ENCODE measurements around the gene NME7. TPM values are rescaled to one million over a fixed set of nuclear protein-coding genes. Genes with fewer than 3 reads are reported as not detected.

NME7 gene
- total RNA-seq, 2 donors from 2014 or later = 10.3 to 16.3 TPM

DNA sequence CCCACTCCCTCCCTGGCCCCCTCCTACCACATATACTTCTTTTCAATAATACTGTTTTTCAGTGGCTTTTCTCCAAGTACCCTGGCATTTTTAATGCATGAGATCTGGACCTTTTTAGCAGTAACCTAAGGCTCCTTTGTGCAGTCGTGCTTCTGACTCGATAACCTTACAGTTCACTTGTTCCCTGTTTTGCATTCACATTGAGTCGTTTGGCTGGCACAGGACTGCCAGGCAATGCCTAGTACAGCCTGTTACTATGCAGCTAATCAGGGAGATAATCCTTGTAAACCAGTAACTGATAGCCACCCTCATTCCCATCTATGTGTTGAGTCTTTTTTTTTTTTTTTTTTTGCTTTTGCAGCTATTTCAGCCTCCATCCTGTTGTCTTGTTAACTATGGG, 257.4 kb downstream of the NME7 start:
- no peak for TF ChIP-seq POLR2A (IDR thresholded peaks at IDR 0.05)
- TF ChIP-seq, protein P1, sequence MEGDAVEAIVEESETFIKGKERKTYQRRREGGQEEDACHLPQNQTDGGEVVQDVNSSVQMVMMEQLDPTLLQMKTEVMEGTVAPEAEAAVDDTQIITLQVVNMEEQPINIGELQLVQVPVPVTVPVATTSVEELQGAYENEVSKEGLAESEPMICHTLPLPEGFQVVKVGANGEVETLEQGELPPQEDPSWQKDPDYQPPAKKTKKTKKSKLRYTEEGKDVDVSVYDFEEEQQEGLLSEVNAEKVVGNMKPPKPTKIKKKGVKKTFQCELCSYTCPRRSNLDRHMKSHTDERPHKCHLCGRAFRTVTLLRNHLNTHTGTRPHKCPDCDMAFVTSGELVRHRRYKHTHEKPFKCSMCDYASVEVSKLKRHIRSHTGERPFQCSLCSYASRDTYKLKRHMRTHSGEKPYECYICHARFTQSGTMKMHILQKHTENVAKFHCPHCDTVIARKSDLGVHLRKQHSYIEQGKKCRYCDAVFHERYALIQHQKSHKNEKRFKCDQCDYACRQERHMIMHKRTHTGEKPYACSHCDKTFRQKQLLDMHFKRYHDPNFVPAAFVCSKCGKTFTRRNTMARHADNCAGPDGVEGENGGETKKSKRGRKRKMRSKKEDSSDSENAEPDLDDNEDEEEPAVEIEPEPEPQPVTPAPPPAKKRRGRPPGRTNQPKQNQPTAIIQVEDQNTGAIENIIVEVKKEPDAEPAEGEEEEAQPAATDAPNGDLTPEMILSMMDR (IDR thresholded peaks at IDR 0.05) = no peak
- no peak for TF ChIP-seq POLR2AphosphoS5 (IDR thresholded peaks at IDR 0.05)
- intact Hi-C loops (cut with DNase I) = loop anchor here (5.0 kb wide), 1 partner anchor 237 kb away; no protein-coding TSS in a partner anchor
- WGBS = 14% methylated on average over 3 of the region's 3 CpGs
- H3K4me3 ChIP-seq = peak overlapping the region in 1 of 2 donors; percentile 6
- DNase-seq (ENCODE audit: low spot score) = no peak
- peaks cover 0 to 2% of the 10 kb centered on the region in 2 donors for H3K36me3 ChIP-seq
- H3K27me3 ChIP-seq (replicated peaks; ENCODE audit: insufficient read depth) = no peaks in the 10 kb centered on the region
- peak overlapping the region in 1 of 2 donors; percentile 73 for H3K27ac ChIP-seq
- peaks cover 6% of the 10 kb centered on the region for H3K4me1 ChIP-seq (replicated peaks)
- H3K9me3 ChIP-seq = no peaks in the 10 kb centered on the region

DNA sequence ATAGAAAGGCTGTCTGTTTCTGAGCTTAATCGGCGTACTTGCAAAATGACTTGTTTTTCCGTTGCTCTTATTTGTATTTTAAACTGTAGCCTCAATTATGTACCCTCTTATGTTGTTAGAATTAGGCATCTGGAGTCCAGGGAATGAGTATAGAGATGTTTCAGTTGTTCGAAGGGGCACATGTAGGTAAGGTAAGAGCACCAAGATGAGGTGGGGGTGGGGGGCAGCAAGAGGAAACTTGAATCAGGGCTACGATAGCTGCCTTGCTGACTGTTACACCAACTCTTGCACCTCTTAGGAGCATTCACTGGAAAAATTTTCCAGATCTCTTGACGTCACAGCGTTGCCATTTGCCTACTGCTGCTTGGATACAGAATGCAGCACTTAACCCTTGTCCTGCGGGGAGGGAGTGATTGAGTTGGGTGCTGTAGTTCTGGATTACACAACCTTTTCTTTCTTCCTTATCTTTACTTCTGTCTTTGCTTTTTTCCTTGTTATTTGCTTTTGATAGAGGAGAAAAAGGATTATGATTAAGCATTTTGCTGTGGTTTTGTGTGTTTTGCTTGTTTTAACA, 257.9 kb downstream of the NME7 start:
- peak; percentile 53 for DNase-seq (ENCODE audit: low spot score)
- intact Hi-C loops (cut with DNase I) = loop anchor here (5.0 to 10.0 kb wide), 5 partner anchors 48 to 472 kb away; partner anchors contain the start of gene SLC19A2
- 38% methylated on average over 8 of the region's 8 CpGs for WGBS

DNA sequence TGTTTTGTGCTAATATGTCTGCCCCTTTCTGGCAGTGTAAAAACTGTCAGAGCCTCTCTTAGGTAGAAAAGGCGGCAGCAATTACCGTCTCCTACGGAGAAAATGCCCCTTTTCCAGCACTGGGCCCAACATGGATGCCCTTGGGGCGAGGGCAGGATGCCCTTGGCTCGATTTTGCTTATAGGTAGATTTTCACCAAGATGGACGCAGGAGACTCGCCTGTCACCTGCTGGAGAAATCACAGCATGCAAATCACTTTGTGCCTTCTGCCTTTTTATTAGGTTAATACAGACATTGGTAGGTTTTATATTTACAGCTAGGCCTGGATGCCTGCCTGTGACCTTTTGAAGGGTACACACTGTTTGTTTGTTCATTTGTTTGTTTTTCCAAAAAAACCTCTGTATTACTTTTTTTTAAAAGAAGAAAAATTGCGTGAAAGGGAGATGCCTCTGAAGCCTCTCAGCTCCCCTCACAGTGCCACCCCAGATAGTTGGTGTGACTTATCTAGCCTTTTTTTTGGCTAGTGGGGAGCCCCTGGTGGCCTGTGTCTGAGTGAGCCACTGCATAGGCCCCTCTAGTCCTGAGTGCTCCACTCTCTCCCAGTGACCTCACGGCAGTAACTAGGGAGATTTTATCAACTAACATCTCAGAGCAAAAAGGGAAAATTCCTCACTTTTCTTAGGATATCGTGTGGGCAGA, 258.6 kb downstream of the NME7 start:
- TF ChIP-seq, protein P1 (IDR thresholded peaks at IDR 0.05) = peak in 3 of 4 experiments; percentile 10 to 43 (median 41)
- TF ChIP-seq POLR2A (IDR thresholded peaks at IDR 0.05) = no peak
- 36% methylated on average over 10 of the region's 10 CpGs for WGBS
- peak; percentile 30 for DNase-seq (ENCODE audit: low spot score)

More for the DNA sequence above, 257.9 kb downstream of the NME7 start:
- Histone ChIP-seq H3K4me3 (peak overlapping the region in 1 of 2 donors; percentile 6), H3K9me3 (no peaks in the 10 kb centered on the region), H3K36me3 (peaks cover 0 to 2% of the 10 kb centered on the region in 2 donors), H3K4me1 (replicated peaks) (peaks cover 6% of the 10 kb centered on the region), H3K27me3 (replicated peaks; ENCODE audit: insufficient read depth) (no peaks in the 10 kb centered on the region), H3K27ac (peak overlapping the region; percentile 73 to 83)
- TF ChIP-seq, protein P1 (IDR thresholded peaks at IDR 0.05) = no peak
- TF ChIP-seq POLR2AphosphoS5 (IDR thresholded peaks at IDR 0.05) = peak; percentile 59
- TF ChIP-seq POLR2A (IDR thresholded peaks at IDR 0.05) = peak; percentile 46

DNA sequence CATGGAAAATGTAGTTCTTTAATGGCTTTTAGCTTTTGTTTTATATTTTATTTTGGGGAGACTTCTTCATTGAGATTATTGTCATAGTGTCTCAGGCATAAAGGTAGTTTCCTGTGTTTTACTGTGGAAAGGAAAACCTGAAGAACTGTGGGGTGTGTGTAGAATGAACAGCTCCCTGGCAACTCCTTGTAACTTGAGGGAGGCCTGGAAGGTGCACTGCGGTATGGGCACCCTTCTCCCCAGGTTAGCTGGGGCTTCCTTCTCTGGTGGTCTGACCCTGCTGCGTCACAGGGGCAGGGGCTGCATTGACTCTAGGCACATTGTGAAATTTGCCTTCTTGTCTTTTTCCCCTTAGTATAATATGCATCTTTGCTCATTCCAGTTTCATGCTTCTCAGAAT, 259.4 kb downstream of the NME7 start:
- Histone ChIP-seq H3K27me3 (replicated peaks; ENCODE audit: insufficient read depth) (no peaks in the 10 kb centered on the region), H3K9me3 (no peaks in the 10 kb centered on the region), H3K4me3 (peak overlapping the region; percentile 64 to 78), H3K4me1 (replicated peaks) (peaks cover 6% of the 10 kb centered on the region), H3K27ac (peak overlapping the region; percentile 73 to 83), H3K36me3 (peaks cover 0 to 2% of the 10 kb centered on the region in 2 donors)
- intact Hi-C loops (cut with DNase I) = loop anchor here (5.0 to 10.0 kb wide), 4 partner anchors 49 to 471 kb away; partner anchors contain the start of gene SLC19A2
- no peak for DNase-seq (ENCODE audit: low spot score)
- WGBS = 41% methylated on average over 2 of the region's 2 CpGs
- no peak for TF ChIP-seq POLR2AphosphoS5 (IDR thresholded peaks at IDR 0.05)
- TF ChIP-seq POLR2A (IDR thresholded peaks at IDR 0.05) = no peak
- TF ChIP-seq, protein P1 (IDR thresholded peaks at IDR 0.05) = no peak

More for the DNA sequence above, 258.6 kb downstream of the NME7 start:
- Histone ChIP-seq H3K4me1 (replicated peaks) (peaks cover 6% of the 10 kb centered on the region), H3K36me3 (peaks cover 0 to 2% of the 10 kb centered on the region in 2 donors), H3K27ac (peak overlapping the region; percentile 73 to 83), H3K27me3 (replicated peaks; ENCODE audit: insufficient read depth) (no peaks in the 10 kb centered on the region), H3K9me3 (no peaks in the 10 kb centered on the region), H3K4me3 (peak overlapping the region; percentile 64 to 78)
- intact Hi-C loops (cut with DNase I) = loop anchor here (5.0 to 10.0 kb wide), 4 partner anchors 48 to 472 kb away; partner anchors contain the start of gene SLC19A2
